Measurements from ENCODE around the gene OTUB1. TPM values are rescaled to one million over a fixed set of nuclear protein-coding genes. Genes with fewer than 3 reads are reported as not detected.

The OTUB1 gene
- total RNA-seq, 1 donor from 2014 or later: 51.1 TPM

- DNase-seq (ENCODE audit: low read depth): no peak
- no peaks in the 10 kb centered on the region for H3K36me3 ChIP-seq (ENCODE audit: control insufficient read depth, insufficient read depth, low read length)
- no peak overlapping the region for H3K4me3 ChIP-seq (ENCODE audit: low read depth, low read length)
- FAIRE-seq: no peak
- H3K27me3 ChIP-seq (ENCODE audit: control insufficient read depth, insufficient read depth, low read length): peaks cover 4% of the 10 kb centered on the region
- no peak for TF ChIP-seq CTCF (IDR thresholded peaks at IDR 0.05; ENCODE audit: insufficient read depth, low read length, severe bottlenecking)
Measured at GRCh38 chr11:64027651-64028397, 41.6 kb downstream of the OTUB1 start.

- H3K36me3 ChIP-seq (ENCODE audit: control insufficient read depth, insufficient read depth, low read length): no peaks in the 10 kb centered on the region
- peaks cover 5% of the 10 kb centered on the region for H3K27me3 ChIP-seq (ENCODE audit: control insufficient read depth, insufficient read depth, low read length)
- H3K4me3 ChIP-seq (ENCODE audit: low read depth, low read length): no peak overlapping the region
- FAIRE-seq (no peak), DNase-seq (ENCODE audit: low read depth) (no peak)
- no peak for TF ChIP-seq CTCF (IDR thresholded peaks at IDR 0.05; ENCODE audit: insufficient read depth, low read length, severe bottlenecking)
Measured at GRCh38 chr11:64028398-64029115, 42.3 kb downstream of the OTUB1 start.

DNA sequence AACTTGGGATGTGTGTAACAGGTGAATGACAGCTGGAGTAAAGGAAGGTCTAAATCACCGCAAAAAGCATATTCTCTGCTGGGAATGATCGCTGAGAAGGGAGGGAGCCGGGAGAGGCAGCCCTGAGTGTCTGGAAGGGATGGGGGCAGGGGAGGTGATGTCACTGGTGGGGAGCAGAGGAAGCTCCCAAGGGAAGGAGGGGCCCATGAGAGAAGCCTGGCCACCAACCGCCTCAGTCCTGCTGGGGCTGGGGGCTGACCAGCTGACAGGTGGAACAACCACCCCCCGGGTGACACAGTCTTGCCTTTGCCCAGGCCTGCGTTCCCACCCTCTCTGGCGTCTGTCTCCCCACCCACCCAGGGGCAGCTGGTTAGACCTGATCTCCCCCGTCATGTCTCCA is 43.5 kb downstream of the OTUB1 start:
- TF ChIP-seq CTCF (IDR thresholded peaks at IDR 0.05; ENCODE audit: insufficient read depth, low read length, severe bottlenecking): no peak
- no peak for DNase-seq (ENCODE audit: low read depth)
- no peaks in the 10 kb centered on the region for H3K36me3 ChIP-seq (ENCODE audit: control insufficient read depth, insufficient read depth, low read length)
- FAIRE-seq: no peak
- H3K27me3 ChIP-seq (ENCODE audit: control insufficient read depth, insufficient read depth, low read length): peaks cover 12% of the 10 kb centered on the region
- H3K4me3 ChIP-seq (ENCODE audit: low read depth, low read length): no peak overlapping the region

- DNase-seq (ENCODE audit: low read depth) (no peak), FAIRE-seq (no peak)
- peaks cover 18% of the 10 kb centered on the region for H3K27me3 ChIP-seq (ENCODE audit: control insufficient read depth, insufficient read depth, low read length)
- TF ChIP-seq CTCF (IDR thresholded peaks at IDR 0.05; ENCODE audit: insufficient read depth, low read length, severe bottlenecking): no peak
- H3K4me3 ChIP-seq (ENCODE audit: low read depth, low read length): no peak overlapping the region
- H3K36me3 ChIP-seq (ENCODE audit: control insufficient read depth, insufficient read depth, low read length): no peaks in the 10 kb centered on the region
Measured at GRCh38 chr11:64031001-64031400, 44.8 kb downstream of the OTUB1 start.

GRCh38 chr11:64032050-64032449 is 45.8 kb downstream of the OTUB1 start:
- no peak for TF ChIP-seq CTCF (IDR thresholded peaks at IDR 0.05; ENCODE audit: insufficient read depth, low read length, severe bottlenecking)
- FAIRE-seq (no peak), DNase-seq (ENCODE audit: low read depth) (no peak)
- Histone ChIP-seq H3K27me3 (ENCODE audit: control insufficient read depth, insufficient read depth, low read length) (peaks cover 23% of the 10 kb centered on the region), H3K4me3 (ENCODE audit: low read depth, low read length) (no peak overlapping the region), H3K36me3 (ENCODE audit: control insufficient read depth, insufficient read depth, low read length) (no peaks in the 10 kb centered on the region)
